ENCODE results near the gene STUM. TPM values are rescaled to one million over a fixed set of nuclear protein-coding genes. Genes with fewer than 3 reads are reported as not detected.

Gene STUM
- total RNA-seq, 2 donors from 2014 or later = 1.0 to 3.2 TPM

DNA sequence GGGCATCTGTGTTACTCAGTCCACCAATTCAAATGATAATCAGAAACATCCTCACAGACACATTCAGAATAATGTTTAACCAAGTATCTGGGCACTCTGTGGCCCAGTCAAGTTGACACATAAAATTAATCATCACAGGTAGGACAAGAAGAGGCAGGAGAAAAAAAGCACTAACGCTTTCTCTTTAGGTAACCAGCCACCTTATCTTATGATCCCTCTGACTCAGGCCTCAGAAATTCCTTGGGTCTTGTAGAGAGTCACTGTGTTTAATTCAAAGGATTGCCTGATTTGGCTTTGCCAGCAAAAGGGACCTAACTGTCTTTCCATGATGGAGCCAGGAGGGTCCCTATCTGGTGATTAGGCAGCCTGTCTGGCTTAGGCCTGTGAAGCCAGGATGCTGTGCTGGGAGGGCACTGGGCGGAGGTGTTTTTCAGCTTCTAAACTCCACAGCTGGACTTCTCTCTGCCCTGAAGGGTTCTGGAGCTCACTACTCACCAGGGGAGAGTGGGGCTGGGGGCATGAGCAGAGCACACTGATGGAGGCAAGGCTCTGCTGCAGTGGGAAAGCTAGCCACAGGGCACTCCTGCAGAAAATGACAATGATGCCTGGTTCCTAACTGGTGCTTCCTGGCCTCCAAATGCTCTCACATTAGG is 36.4 kb upstream of the STUM start:
- Histone ChIP-seq H3K9ac (ENCODE audit: low read depth in 2 of 2, low read length in 2 of 2) (no peak overlapping the region), H3K4me1 (no peaks in the 10 kb centered on the region), H3K36me3 (no peaks in the 10 kb centered on the region), H3K27me3 (no peaks in the 10 kb centered on the region), H3K27ac (no peak overlapping the region), H3K4me3 (no peak overlapping the region), H3K9me3 (no peaks in the 10 kb centered on the region)
- intact Hi-C loops (cut with DNase I) = no loop called here
- DNase-seq = no peak
- TF ChIP-seq, protein P1, sequence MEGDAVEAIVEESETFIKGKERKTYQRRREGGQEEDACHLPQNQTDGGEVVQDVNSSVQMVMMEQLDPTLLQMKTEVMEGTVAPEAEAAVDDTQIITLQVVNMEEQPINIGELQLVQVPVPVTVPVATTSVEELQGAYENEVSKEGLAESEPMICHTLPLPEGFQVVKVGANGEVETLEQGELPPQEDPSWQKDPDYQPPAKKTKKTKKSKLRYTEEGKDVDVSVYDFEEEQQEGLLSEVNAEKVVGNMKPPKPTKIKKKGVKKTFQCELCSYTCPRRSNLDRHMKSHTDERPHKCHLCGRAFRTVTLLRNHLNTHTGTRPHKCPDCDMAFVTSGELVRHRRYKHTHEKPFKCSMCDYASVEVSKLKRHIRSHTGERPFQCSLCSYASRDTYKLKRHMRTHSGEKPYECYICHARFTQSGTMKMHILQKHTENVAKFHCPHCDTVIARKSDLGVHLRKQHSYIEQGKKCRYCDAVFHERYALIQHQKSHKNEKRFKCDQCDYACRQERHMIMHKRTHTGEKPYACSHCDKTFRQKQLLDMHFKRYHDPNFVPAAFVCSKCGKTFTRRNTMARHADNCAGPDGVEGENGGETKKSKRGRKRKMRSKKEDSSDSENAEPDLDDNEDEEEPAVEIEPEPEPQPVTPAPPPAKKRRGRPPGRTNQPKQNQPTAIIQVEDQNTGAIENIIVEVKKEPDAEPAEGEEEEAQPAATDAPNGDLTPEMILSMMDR (IDR thresholded peaks at IDR 0.05) = no peak

DNA sequence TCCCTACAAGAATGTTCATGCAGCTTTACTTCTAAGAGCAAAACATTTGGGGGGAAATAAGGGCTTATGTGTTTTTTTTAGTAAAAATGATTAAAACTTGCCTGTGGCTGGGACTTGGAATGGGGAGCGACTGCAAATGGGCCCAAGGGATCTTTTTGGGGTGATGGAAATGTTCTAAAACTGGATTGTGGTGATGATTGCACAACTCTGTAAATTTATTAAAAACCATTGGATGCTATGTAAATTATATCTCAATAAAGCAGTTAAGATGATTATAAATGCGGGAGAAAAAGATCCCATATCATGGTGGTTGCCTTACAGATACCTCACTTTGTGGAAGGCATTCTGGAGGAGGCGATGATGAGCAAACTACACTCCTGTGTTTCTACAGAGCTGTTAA is 30.2 kb upstream of the STUM start:
- no peak for DNase-seq
- intact Hi-C loops (cut with DNase I) = no loop called here
- H3K4me1 ChIP-seq = no peaks in the 10 kb centered on the region
- TF ChIP-seq, protein P1 (IDR thresholded peaks at IDR 0.05) = no peak
- no peaks in the 10 kb centered on the region for H3K9me3 ChIP-seq
- H3K9ac ChIP-seq (ENCODE audit: low read depth in 2 of 2, low read length in 2 of 2) = no peak overlapping the region
- no peaks in the 10 kb centered on the region for H3K36me3 ChIP-seq
- H3K27me3 ChIP-seq = no peaks in the 10 kb centered on the region
- H3K4me3 ChIP-seq = no peak overlapping the region
- no peak overlapping the region for H3K27ac ChIP-seq

DNA sequence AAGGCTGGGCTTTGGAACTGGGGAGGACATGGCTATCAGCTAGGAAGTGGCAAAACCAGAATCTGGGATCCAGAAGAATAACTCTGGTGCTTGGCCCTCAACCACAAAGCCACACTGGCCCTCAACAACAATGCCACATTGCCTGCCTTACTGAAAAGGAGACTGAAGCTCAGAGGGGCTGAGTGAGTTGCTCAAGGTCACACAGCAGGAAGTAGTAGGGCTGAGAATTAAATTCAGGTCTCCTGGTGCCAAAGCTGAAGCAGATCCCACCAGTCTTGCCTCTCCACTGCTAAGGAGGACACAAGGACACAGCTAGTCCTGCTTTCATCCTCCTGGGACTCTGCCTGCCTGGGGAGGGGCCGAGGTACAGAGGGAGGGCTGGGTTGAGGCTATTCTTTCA is 29.4 kb upstream of the STUM start:
- H3K4me1 ChIP-seq = no peaks in the 10 kb centered on the region
- H3K36me3 ChIP-seq = no peaks in the 10 kb centered on the region
- intact Hi-C loops (cut with DNase I) = no loop called here
- no peak overlapping the region for H3K4me3 ChIP-seq
- H3K9ac ChIP-seq (ENCODE audit: low read depth in 2 of 2, low read length in 2 of 2) = no peak overlapping the region
- no peaks in the 10 kb centered on the region for H3K27me3 ChIP-seq
- no peak overlapping the region for H3K27ac ChIP-seq
- TF ChIP-seq, protein P1 (IDR thresholded peaks at IDR 0.05) = no peak
- peak; percentile 11 for DNase-seq
- H3K9me3 ChIP-seq = no peaks in the 10 kb centered on the region

DNA sequence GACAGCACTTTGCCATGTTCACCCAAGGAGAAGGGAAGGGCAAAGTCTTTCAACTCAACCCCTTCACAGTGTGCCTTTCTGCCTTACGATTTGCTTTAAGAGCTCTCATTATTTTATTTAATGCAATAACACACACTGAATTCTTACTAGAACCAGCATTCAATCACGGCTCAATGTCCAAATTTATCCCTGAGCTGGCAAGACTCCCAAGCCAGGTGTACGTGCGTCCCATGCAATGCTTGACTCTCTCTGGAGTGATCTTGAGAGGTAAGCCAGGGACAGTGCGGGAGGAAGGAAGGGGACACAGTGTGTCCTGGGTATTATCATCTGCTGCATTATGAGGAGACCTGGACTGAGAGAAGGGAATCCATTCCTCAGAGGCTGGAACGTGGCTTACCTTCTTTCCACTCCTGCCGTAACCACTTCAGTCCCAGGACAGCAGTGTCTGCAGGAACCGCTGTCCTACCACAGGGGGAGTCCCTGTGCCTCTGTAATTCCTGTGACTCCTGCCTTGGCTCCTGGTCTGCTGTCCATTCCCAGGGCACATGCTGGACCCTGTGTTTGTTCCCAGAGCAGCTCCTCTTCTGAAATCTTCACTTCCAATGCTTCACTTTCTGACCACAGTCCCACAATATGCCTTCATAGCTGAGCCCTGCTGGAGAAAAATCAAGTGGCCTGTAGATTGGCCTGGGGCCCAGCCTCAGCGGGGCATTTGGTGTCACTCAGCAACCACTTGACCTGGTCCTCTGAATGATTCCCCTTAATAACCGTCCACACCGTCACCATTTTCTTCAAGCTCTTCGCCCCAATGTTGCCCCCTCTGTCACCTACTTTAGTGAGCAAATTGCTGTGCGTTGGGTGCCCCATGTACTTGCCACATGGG is 28.6 kb upstream of the STUM start:
- Histone ChIP-seq H3K9ac (ENCODE audit: low read depth in 2 of 2, low read length in 2 of 2) (no peak overlapping the region), H3K27ac (no peak overlapping the region), H3K36me3 (no peaks in the 10 kb centered on the region), H3K27me3 (no peaks in the 10 kb centered on the region), H3K4me3 (no peak overlapping the region), H3K9me3 (no peaks in the 10 kb centered on the region), H3K4me1 (no peaks in the 10 kb centered on the region)
- intact Hi-C loops (cut with DNase I) = no loop called here
- TF ChIP-seq, protein P1 (IDR thresholded peaks at IDR 0.05) = no peak
- peak; percentile 14 for DNase-seq

DNA sequence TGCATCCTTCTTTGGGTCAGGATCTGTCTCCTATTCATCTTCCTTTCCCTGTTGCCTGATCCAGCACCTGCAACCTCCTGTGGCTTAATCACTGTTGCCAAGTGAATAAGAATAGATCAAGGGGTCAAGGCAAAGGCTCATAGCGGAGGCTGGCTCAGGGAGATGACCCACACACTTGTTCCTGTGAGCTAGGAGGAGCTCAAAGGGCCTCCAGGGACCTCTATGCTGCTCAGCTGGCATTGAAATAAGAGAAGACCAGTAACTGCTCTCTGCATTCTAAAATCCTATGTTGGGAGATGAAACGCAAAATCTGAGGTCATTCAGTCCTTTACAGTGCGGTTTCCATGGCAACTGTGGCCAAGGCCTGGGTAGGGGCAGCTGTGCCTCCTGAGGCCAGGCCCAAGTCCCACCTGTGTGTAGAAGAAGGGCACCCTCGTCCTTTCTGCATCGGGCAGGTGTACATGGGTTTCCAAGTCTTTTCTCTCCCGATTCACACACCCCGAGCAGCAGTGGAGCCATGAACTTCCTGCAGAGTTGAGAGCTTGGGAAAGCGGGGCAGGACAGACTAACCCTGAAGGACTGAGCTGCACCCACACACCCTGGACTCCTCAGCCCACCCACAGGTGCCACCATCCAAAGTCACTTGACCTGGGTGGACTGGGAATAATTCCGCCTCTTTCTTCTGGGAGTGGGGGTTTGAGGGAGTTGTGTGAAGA is 27.8 kb upstream of the STUM start:
- H3K4me1 ChIP-seq = no peaks in the 10 kb centered on the region
- DNase-seq = peak; percentile 11
- H3K9me3 ChIP-seq = no peaks in the 10 kb centered on the region
- H3K27ac ChIP-seq = no peak overlapping the region
- intact Hi-C loops (cut with DNase I) = no loop called here
- H3K27me3 ChIP-seq = no peaks in the 10 kb centered on the region
- no peak overlapping the region for H3K9ac ChIP-seq (ENCODE audit: low read depth in 2 of 2, low read length in 2 of 2)
- no peaks in the 10 kb centered on the region for H3K36me3 ChIP-seq
- TF ChIP-seq, protein P1 (IDR thresholded peaks at IDR 0.05) = no peak
- H3K4me3 ChIP-seq = no peak overlapping the region
